Karpas-422 (cell line): Measurements from ENCODE around the gene GUCY1A1. TPM values are rescaled to one million over a fixed set of nuclear protein-coding genes. Genes with fewer than 3 reads are reported as not detected.

Source experiments
- DNase-seq: peaks from one replicate; pipeline ENCODE4 v3.0.0-alpha.2; 2015
- H2AFZ ChIP-seq: fragments of 200-600 bp; sonication (generic); 2 replicates; pipeline ENCODE4 v1.6.1; 2014; ENCODE audit warnings: antibody characterized with exemption, low read length, mixed read lengths
- H3K27ac ChIP-seq: fragments of 200-600 bp; sonication (generic); 2 replicates; pipeline ENCODE4 v1.5.1; 2014; ENCODE audit warnings: mild to moderate bottlenecking, low read length, moderate library complexity
- H3K27me3 ChIP-seq: fragments of 200-600 bp; sonication (generic); 2 replicates; pipeline ENCODE4 v1.6.1; 2014; ENCODE audit warnings: low read length, mixed read lengths
- H3K36me3 ChIP-seq: fragments of 200-600 bp; sonication (generic); 2 replicates; pipeline ENCODE4 v1.6.1; 2014; ENCODE audit warnings: low read length, mixed read lengths; ENCODE audit not compliant: insufficient read depth
- H3K4me1 ChIP-seq: fragments of 200-600 bp; sonication (generic); 2 replicates; pipeline ENCODE4 v1.6.1; 2014; ENCODE audit warnings: mild to moderate bottlenecking, low read length, mixed read lengths
- H3K4me2 ChIP-seq: fragments of 200-600 bp; sonication (generic); 2 replicates; pipeline ENCODE4 v1.6.1; 2014; ENCODE audit warnings: low read length, low read depth, mild to moderate bottlenecking; ENCODE audit not compliant: poor library complexity, severe bottlenecking
- H3K4me3 ChIP-seq: fragments of 200-600 bp; sonication (generic); 2 replicates; pipeline ENCODE4 v1.5.1; 2014; ENCODE audit warnings: mild to moderate bottlenecking, antibody characterized with exemption, low read length, mixed read lengths
- H3K79me2 ChIP-seq: fragments of 200-600 bp; sonication (generic); 2 replicates; pipeline ENCODE4 v1.6.1; 2014; ENCODE audit warnings: mild to moderate bottlenecking, low read length, mixed read lengths
- H3K9ac ChIP-seq: fragments of 200-600 bp; sonication (generic); 2 replicates; pipeline ENCODE4 v1.6.0; 2014; ENCODE audit warnings: low read length
- H3K9me2 ChIP-seq: fragments of 200-600 bp; sonication (generic), shearing (Covaris generic); replicated peaks from 2 replicates; pipeline ENCODE4 v1.6.0; 2014; ENCODE audit warnings: mild to moderate bottlenecking, low read length, moderate library complexity; ENCODE audit not compliant: insufficient read depth
- H3K9me3 ChIP-seq: fragments of 300-700, 200-600 bp; sonication (generic); 2 replicates; pipeline ENCODE4 v1.6.1; 2014; ENCODE audit warnings: low read length, mixed read lengths
- H4K20me1 ChIP-seq: fragments of 200-600 bp; sonication (generic); 2 replicates; pipeline ENCODE4 v1.6.1; 2014; ENCODE audit warnings: mild to moderate bottlenecking, antibody characterized with exemption, low read length, low read depth; ENCODE audit not compliant: insufficient read depth
- total RNA-seq: library from RNA; depleted of rRNA; stranded (reverse); fragments of >200 nt; shearing (Covaris generic); gene quantifications from 2 replicates; pipeline ENCODE4 v1.2.3, GENCODE V29; 2014; ENCODE audit warnings: low replicate concordance

The GUCY1A1 gene
- total RNA-seq, 1 experiment from 2014 or later = 6.1 TPM

GRCh38 chr4:155688860-155689259, 22.2 kb downstream of the GUCY1A1 start:
- Histone ChIP-seq H3K4me2 (peak overlapping the region; percentile 15), H4K20me1 (no peaks in the 10 kb centered on the region), H3K4me3 (no peak overlapping the region), H3K79me2 (no peaks in the 10 kb centered on the region), H3K27me3 (no peaks in the 10 kb centered on the region), H3K4me1 (peaks cover 73% of the 10 kb centered on the region), H3K27ac (peak overlapping the region; percentile 4; the same call in 1 of the 2 replicates), H3K9ac (0 out of 2 replicates have a peak overlapping the region, but pooled peaks have one; percentile 10), H3K36me3 (no peaks in the 10 kb centered on the region), H3K9me3 (no peaks in the 10 kb centered on the region), H3K9me2 (no peaks in the 10 kb centered on the region), H2AFZ (peak overlapping the region; percentile 68)
- no peak for DNase-seq

GRCh38 chr4:155690044-155690837, 23.6 kb downstream of the GUCY1A1 start:
- DNase-seq = peak; percentile 61
- Histone ChIP-seq H3K4me1 (peaks cover 74% of the 10 kb centered on the region), H3K9ac (no peak overlapping the region), H3K4me3 (no peak overlapping the region), H3K36me3 (no peaks in the 10 kb centered on the region), H2AFZ (peak overlapping the region; percentile 68), H4K20me1 (no peaks in the 10 kb centered on the region), H3K27ac (peak overlapping the region; percentile 7), H3K4me2 (no peak overlapping the region), H3K9me2 (no peaks in the 10 kb centered on the region), H3K79me2 (no peaks in the 10 kb centered on the region), H3K27me3 (no peaks in the 10 kb centered on the region), H3K9me3 (no peaks in the 10 kb centered on the region)

- H3K27me3 ChIP-seq = no peaks in the 10 kb centered on the region
- DNase-seq = peak; percentile 58
- H2AFZ ChIP-seq = peak overlapping the region; percentile 29; the same call in 1 of the 2 replicates
- H3K9me2 ChIP-seq = no peaks in the 10 kb centered on the region
- H4K20me1 ChIP-seq = no peaks in the 10 kb centered on the region
- no peak overlapping the region for H3K4me2 ChIP-seq
- no peak overlapping the region for H3K27ac ChIP-seq
- no peaks in the 10 kb centered on the region for H3K79me2 ChIP-seq
- H3K9ac ChIP-seq = no peak overlapping the region
- no peaks in the 10 kb centered on the region for H3K36me3 ChIP-seq
- no peaks in the 10 kb centered on the region for H3K9me3 ChIP-seq
- no peak overlapping the region for H3K4me3 ChIP-seq
- H3K4me1 ChIP-seq = peaks cover 84% of the 10 kb centered on the region
Observed at GRCh38 chr4:155692361-155692760, 25.7 kb downstream of the GUCY1A1 start.

- no peak overlapping the region for H3K4me2 ChIP-seq
- peaks cover 4% of the 10 kb centered on the region for H3K36me3 ChIP-seq
- no peaks in the 10 kb centered on the region for H3K9me2 ChIP-seq
- H3K27me3 ChIP-seq = no peaks in the 10 kb centered on the region
- H3K4me1 ChIP-seq = peaks cover 89% of the 10 kb centered on the region
- H3K27ac ChIP-seq = peak overlapping the region; percentile 77
- no peaks in the 10 kb centered on the region for H3K79me2 ChIP-seq
- no peak overlapping the region for H3K9ac ChIP-seq
- peak overlapping the region; percentile 43 for H2AFZ ChIP-seq
- no peak for DNase-seq
- no peaks in the 10 kb centered on the region for H4K20me1 ChIP-seq
- no peak overlapping the region for H3K4me3 ChIP-seq
- peaks cover 5% of the 10 kb centered on the region for H3K9me3 ChIP-seq
Observed at GRCh38 chr4:155693015-155693663, 26.5 kb downstream of the GUCY1A1 start.

- Histone ChIP-seq H3K9ac (0 out of 2 replicates have a peak overlapping the region, but pooled peaks have one; percentile 4), H3K9me2 (no peaks in the 10 kb centered on the region), H2AFZ (peak overlapping the region; percentile 38), H3K27me3 (no peaks in the 10 kb centered on the region), H3K4me2 (peak overlapping the region; percentile 29), H4K20me1 (no peaks in the 10 kb centered on the region), H3K9me3 (peaks cover 15% of the 10 kb centered on the region), H3K36me3 (peaks cover 15% of the 10 kb centered on the region), H3K27ac (peak overlapping the region; percentile 77), H3K4me1 (peaks cover 79% of the 10 kb centered on the region), H3K4me3 (no peak overlapping the region), H3K79me2 (no peaks in the 10 kb centered on the region)
- peak; percentile 79 for DNase-seq
Observed at GRCh38 chr4:155694100-155694785, 27.6 kb downstream of the GUCY1A1 start.

GRCh38 chr4:155696226-155696625, 29.6 kb downstream of the GUCY1A1 start:
- peak overlapping the region; percentile 44; the same call in 1 of the 2 replicates for H3K9ac ChIP-seq
- H3K36me3 ChIP-seq = peaks cover 19% of the 10 kb centered on the region
- H3K4me3 ChIP-seq = peak overlapping the region; percentile 14; the same call in 1 of the 2 replicates
- H3K27me3 ChIP-seq = no peaks in the 10 kb centered on the region
- peak overlapping the region; percentile 77 for H3K27ac ChIP-seq
- no peaks in the 10 kb centered on the region for H3K9me2 ChIP-seq
- peaks cover 21% of the 10 kb centered on the region for H3K9me3 ChIP-seq
- no peaks in the 10 kb centered on the region for H4K20me1 ChIP-seq
- H2AFZ ChIP-seq = no peak overlapping the region
- peak overlapping the region; percentile 31 for H3K4me2 ChIP-seq
- H3K4me1 ChIP-seq = peaks cover 62% of the 10 kb centered on the region
- H3K79me2 ChIP-seq = no peaks in the 10 kb centered on the region
- peak; percentile 59 for DNase-seq

GRCh38 chr4:155696726-155697125, 30.1 kb downstream of the GUCY1A1 start:
- Histone ChIP-seq H3K4me3 (peak overlapping the region; percentile 14), H4K20me1 (no peaks in the 10 kb centered on the region), H2AFZ (peak overlapping the region; percentile 78), H3K9ac (peak overlapping the region; percentile 44), H3K9me2 (no peaks in the 10 kb centered on the region), H3K4me1 (peaks cover 62% of the 10 kb centered on the region), H3K79me2 (no peaks in the 10 kb centered on the region), H3K27ac (peak overlapping the region; percentile 77), H3K9me3 (peaks cover 21% of the 10 kb centered on the region), H3K4me2 (peak overlapping the region; percentile 31), H3K27me3 (no peaks in the 10 kb centered on the region), H3K36me3 (peaks cover 19% of the 10 kb centered on the region)
- peak; percentile 79 for DNase-seq

- no peaks in the 10 kb centered on the region for H3K27me3 ChIP-seq
- H2AFZ ChIP-seq = no peak overlapping the region
- H3K4me1 ChIP-seq = peaks cover 60% of the 10 kb centered on the region
- peaks cover 21% of the 10 kb centered on the region for H3K9me3 ChIP-seq
- peaks cover 19% of the 10 kb centered on the region for H3K36me3 ChIP-seq
- H3K27ac ChIP-seq = no peak overlapping the region
- DNase-seq = no peak
- no peaks in the 10 kb centered on the region for H3K9me2 ChIP-seq
- H4K20me1 ChIP-seq = no peaks in the 10 kb centered on the region
- H3K4me2 ChIP-seq = no peak overlapping the region
- H3K4me3 ChIP-seq = no peak overlapping the region
- no peaks in the 10 kb centered on the region for H3K79me2 ChIP-seq
- no peak overlapping the region for H3K9ac ChIP-seq
Observed at GRCh38 chr4:155701827-155702226, 35.2 kb downstream of the GUCY1A1 start.
